Aorta (tissue), 5 donors: Measurements from ENCODE around the gene KANK3. TPM values are rescaled to one million over a fixed set of nuclear protein-coding genes. Genes with fewer than 3 reads are reported as not detected.
"Not testable (repeated sequence)": the region's sequence is repeated elsewhere in the genome, so short reads cannot be mapped to it uniquely, and the experiment has no call there.

Experiments
- ATAC-seq: fragments of 200-7000 bp; cut with Tn5 transposase; one replicate; pipeline ENCODE4 v1.9.1; 2022; ENCODE audit warnings: moderate library complexity; ENCODE audit not compliant: low FRiP score
- DNase-seq, 2 donors: peaks; one replicate each; pipeline ENCODE4 v3.0.0-alpha.2; 2020
- H3K27ac ChIP-seq, 2 donors: one replicate each; pipeline ENCODE4 v1.5.1; 2013; ENCODE audit warnings: low read length in 2 of 2, mild to moderate bottlenecking in 2 of 2, moderate library complexity in 2 of 2, control low read depth in 1 of 2, inconsistent platforms in 1 of 2, low read depth in 1 of 2
- H3K27me3 ChIP-seq, 2 donors: one replicate each; pipeline ENCODE4 v1.6.1; 2013; ENCODE audit warnings: control low read depth in 1 of 2, low read length in 1 of 2, mild to moderate bottlenecking in 1 of 2, moderate library complexity in 1 of 2; ENCODE audit not compliant: insufficient read depth in 2 of 2, control insufficient read depth in 1 of 2
- H3K36me3 ChIP-seq, 2 donors: one replicate each; pipeline ENCODE4 v1.6.1; 2013; ENCODE audit warnings: control low read depth in 1 of 2, low read length in 1 of 2, mild to moderate bottlenecking in 1 of 2; ENCODE audit not compliant: insufficient read depth in 2 of 2, control insufficient read depth in 1 of 2
- H3K4me1 ChIP-seq, 2 donors: one replicate each; pipeline ENCODE4 v1.6.1; 2013; ENCODE audit warnings: low read length in 2 of 2, control low read depth in 1 of 2, mild to moderate bottlenecking in 1 of 2, moderate library complexity in 1 of 2; ENCODE audit not compliant: insufficient read depth in 2 of 2, control insufficient read depth in 1 of 2
- H3K4me3 ChIP-seq, 2 donors: one replicate each; pipeline ENCODE4 v1.5.1; 2013; ENCODE audit warnings: low read length in 2 of 2, control low read depth in 1 of 2, mild to moderate bottlenecking in 1 of 2
- H3K9me3 ChIP-seq: one replicate; pipeline ENCODE4 v1.6.1; 2013; ENCODE audit warnings: mild to moderate bottlenecking, low read length; ENCODE audit not compliant: control insufficient read depth
- WGBS, 2 donors: extraction: QIAGEN DNeasy Blood & Tissue Kit; methylation state at CpG; one replicate each; pipeline ENCODE4 v1.1.7; 2013; 5-methylcytosine and 5-hydroxymethylcytosine counted together
- intact Hi-C, 2 donors: fragments of 100-400 bp; cut with DNase I; formaldehyde crosslinking; loops; one replicate each; pipeline versions ENCODE4 v1.14.2 to v1.15.0; 2022
- polyA plus RNA-seq, 2 donors: library from polyadenylated mRNA; stranded (reverse); fragments of 200-250 nt; gene quantifications; one replicate each; pipeline ENCODE4 v1.2.3, GENCODE V29; 2013
- total RNA-seq, 2 donors: library from RNA; stranded (reverse); fragmentation: NEBNext Ultra II Directional; extraction: Animal tissue kit (Norgen Biotek cat#: 25700); gene quantifications; one replicate each; pipeline ENCODE4 v1.2.1, GENCODE V29; 2021
- donor health status: healthy with polysubstance abuse.
- donor health status: Bipolar disorder and iron deficiency.
- donor health status: DM: no; HTN: no; CAD: no.
- donor health status: DM: no; HTN: no; CAD: no.
- donor health status: DM: yes; HTN: yes; CAD: no.

The KANK3 gene
- total and polyA plus RNA-seq, 4 donors = 0.50 to 23.9 (median 8.8) TPM

DNA sequence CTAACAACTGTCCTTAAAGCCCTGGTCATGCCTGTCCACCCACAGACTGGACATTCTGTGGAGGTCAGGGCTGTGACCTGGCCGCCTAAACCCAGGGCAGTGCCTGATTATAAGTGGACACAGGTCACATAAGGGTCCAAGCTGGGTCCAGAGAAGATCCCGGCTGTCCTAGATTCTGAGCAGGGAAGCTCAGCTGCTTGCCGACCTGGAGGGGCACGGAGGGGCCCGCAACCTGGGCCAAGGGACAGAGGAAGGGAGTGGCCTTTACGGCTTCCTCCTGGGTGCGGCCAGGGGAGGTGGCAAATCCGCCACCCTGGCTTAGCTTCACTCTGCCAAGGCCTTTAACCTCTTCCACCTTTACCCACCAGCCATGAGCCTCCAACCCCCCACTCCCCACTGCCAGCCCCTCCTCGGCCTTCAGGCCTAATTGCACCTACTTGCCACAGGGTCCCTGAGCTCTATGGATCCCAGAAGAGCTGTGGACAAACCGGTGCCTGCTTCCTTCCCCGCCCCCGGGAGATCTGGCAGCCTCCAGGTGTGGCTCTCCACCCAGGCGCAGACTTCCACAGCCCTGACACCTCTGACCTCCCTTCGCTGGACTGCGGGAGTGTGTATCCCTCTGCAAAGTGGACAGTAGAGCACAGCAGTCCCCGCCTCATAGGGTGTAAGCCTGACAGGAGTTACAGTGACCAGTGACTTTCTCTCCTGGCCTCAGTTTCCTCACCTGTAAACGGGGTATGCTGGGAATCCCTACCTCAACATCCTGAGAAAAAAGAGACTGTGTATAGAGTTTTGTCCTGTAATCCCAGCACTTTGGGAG, 36.6 kb downstream of the KANK3 start:
- DNase-seq (peak; percentile 40 to 70), ATAC-seq (no peak)
- no peaks in the 10 kb centered on the region for H3K27me3 ChIP-seq
- intact Hi-C loops = no loop called here
- no peak overlapping the region for H3K4me3 ChIP-seq
- WGBS, 2 donors = 85 to 88% methylated on average over 15 to 17 of the region's 17 CpGs
- no peak overlapping the region for H3K27ac ChIP-seq
- H3K9me3 ChIP-seq = no peaks in the 10 kb centered on the region
- H3K36me3 ChIP-seq = no peaks in the 10 kb centered on the region
- H3K4me1 ChIP-seq = no peaks in the 10 kb centered on the region

DNA sequence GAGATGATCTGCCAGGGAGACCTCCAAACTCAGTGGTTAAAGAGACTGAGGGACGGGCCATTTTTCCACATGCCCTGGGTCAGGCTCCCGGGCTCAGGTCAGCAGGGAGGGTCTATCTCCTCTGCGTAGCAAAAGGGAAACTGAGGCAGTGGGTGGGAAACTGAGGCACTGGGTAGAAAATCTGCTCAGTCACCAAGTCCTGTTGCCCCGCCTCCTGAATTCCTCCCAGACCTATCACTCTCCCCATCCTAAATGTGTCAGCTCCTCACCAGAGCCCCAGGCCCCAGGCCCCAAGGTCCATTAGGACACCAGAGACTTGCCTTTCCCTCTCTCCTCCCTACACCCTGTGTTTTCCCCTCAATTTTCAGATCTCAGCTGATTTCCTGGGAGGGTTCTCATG, 37.3 kb downstream of the KANK3 start:
- 73 to 95% methylated on average over 4 of the region's 4 CpGs for WGBS, 2 donors
- DNase-seq (peak; percentile 14 to 50), ATAC-seq (no peak)
- Histone ChIP-seq H3K36me3 (no peaks in the 10 kb centered on the region), H3K4me1 (no peaks in the 10 kb centered on the region), H3K4me3 (no peak overlapping the region), H3K27ac (no peak overlapping the region), H3K9me3 (no peaks in the 10 kb centered on the region), H3K27me3 (no peaks in the 10 kb centered on the region)
- intact Hi-C loops = no loop called here

- Histone ChIP-seq H3K4me1 (no peaks in the 10 kb centered on the region), H3K36me3 (no peaks in the 10 kb centered on the region), H3K27ac (no peak overlapping the region), H3K9me3 (no peaks in the 10 kb centered on the region), H3K27me3 (no peaks in the 10 kb centered on the region), H3K4me3 (no peak overlapping the region)
- ATAC-seq (no peak), DNase-seq (peak; percentile 44 to 73)
- 81 to 83% methylated on average over 33 of the region's 33 CpGs for WGBS, 2 donors
- intact Hi-C loops = no loop called here
These were observed 38.0 kb downstream of the KANK3 start for GRCh38 chr19:8304841-8305621.

- no peaks in the 10 kb centered on the region for H3K36me3 ChIP-seq
- no peaks in the 10 kb centered on the region for H3K27me3 ChIP-seq
- no peaks in the 10 kb centered on the region for H3K4me1 ChIP-seq
- peak in 1 of 2 donors; percentile 17 for DNase-seq
- intact Hi-C loops = no loop called here
- H3K9me3 ChIP-seq = no peaks in the 10 kb centered on the region
- WGBS, 2 donors = 69 to 72% methylated on average over 7 of the region's 7 CpGs
- ATAC-seq = no peak
- H3K27ac ChIP-seq = no peak overlapping the region
- H3K4me3 ChIP-seq = no peak overlapping the region
These were observed 40.3 kb downstream of the KANK3 start for GRCh38 chr19:8302734-8303133.

DNA sequence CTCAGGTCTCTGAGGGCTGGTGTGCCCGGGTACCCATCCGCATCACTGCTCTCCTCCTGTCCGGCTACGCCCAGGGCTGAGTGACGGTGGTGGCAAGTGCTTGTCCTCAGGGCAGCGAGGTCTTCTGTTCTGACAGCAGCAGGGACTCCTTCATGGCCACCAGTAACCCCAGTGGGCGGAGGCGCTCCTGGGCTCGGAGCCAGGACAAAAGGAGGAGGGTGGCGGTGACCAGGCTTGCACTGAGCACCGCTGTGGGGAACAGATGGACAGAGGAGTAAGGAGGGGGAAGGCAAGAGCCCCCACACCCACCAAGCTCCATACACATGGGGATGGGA, 40.7 kb downstream of the KANK3 start:
- Histone ChIP-seq H3K27me3 (no peaks in the 10 kb centered on the region), H3K36me3 (no peaks in the 10 kb centered on the region), H3K9me3 (no peaks in the 10 kb centered on the region), H3K27ac (no peak overlapping the region), H3K4me3 (no peak overlapping the region), H3K4me1 (no peaks in the 10 kb centered on the region)
- WGBS, 2 donors = 64 to 67% methylated on average over 10 to 11 of the region's 11 CpGs
- DNase-seq = peak; percentile 64 to 74
- intact Hi-C loops = no loop called here
- peak; percentile 47 for ATAC-seq

DNA sequence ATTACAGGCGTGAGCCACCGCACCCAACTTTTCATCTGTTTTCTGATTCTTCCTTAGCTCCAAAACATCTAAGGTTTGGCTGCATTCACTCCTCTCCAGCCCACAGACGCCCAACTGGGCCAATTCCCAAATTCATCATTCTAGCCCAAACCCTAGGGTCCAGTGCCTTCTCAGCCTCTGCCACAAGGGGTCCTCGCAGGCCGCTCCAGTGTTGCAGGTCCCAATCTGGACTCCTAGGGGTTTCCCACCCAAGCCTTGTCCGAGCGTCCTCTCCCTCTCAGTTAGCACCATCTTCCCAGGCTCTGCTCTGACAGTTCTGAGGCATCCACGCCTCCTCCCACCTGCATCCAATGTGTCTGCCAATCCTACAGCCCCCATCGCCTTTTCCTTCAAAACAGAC, 51.7 kb downstream of the KANK3 start:
- H3K9me3 ChIP-seq, H3K27ac ChIP-seq, DNase-seq, H3K4me3 ChIP-seq, intact Hi-C loops, H3K36me3 ChIP-seq, H3K4me1 ChIP-seq, H3K27me3 ChIP-seq: not testable (repeated sequence)
- ATAC-seq = peak; percentile 57
- whole genome bisulfite sequencing, 2 donors = no CpG with 5 or more reads among the region's 9 CpGs

DNA sequence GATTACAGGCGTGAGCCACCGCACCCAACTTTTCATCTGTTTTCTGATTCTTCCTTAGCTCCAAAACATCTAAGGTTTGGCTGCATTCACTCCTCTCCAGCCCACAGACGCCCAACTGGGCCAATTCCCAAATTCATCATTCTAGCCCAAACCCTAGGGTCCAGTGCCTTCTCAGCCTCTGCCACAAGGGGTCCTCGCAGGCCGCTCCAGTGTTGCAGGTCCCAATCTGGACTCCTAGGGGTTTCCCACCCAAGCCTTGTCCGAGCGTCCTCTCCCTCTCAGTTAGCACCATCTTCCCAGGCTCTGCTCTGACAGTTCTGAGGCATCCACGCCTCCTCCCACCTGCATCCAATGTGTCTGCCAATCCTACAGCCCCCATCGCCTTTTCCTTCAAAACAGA, 66.6 kb downstream of the KANK3 start:
- H3K4me1 ChIP-seq, H3K27ac ChIP-seq, H3K9me3 ChIP-seq, intact Hi-C loops, DNase-seq, H3K4me3 ChIP-seq, ATAC-seq, H3K36me3 ChIP-seq, H3K27me3 ChIP-seq: not testable (repeated sequence)
- WGBS, 2 donors = no CpG with 5 or more reads among the region's 9 CpGs
